ENCODE results near the gene ADAMTS7.

DNA sequence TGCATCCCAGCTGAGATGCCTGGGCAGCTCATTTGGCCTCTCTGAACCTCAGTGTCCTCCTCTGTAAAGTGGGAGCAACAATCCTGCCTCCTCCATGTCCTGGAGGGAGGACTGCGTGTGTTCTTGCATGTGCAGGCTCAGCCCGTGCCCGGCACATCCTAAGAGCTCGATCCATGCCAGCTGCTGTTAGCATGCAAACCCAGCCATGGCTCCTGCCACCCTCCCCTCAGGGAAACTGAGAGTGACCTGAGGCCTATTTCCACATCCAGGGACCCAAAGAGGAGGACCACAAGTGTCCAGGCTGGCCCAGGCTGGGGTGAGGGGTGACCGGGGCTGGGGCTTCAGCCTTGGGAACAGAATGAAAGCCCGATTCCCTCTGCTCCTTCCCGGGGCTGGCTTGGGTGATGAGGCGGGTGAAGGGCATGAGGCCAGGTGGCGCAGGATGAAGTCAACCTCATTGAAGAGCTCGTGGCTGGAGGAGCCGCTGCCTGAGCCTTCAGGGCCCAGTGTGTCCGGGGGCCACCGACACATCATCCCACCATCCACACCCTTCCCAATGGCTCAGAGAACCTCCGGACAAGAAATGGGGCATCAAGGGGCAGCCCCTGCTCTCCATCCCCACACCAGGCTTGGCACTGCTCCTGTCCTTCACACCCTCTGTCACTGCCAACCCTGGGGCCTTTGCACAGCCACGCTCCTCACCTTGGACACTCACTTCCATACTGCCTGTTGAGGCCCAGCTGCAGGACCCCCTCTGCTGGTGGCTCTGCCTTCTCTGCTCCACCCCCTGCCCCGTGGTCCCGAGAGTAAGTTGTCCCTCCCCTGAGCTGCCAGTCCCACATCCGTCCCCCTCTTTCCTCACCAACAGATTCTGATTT lies 42.5 kb downstream of the ADAMTS7 start:
- TF ChIP-seq CTCF (conservative IDR thresholded peaks at IDR 0.05; ENCODE audit: low read depth, low read length) (no peak), EZH2phosphoT487 (IDR thresholded peaks at IDR 0.05; ENCODE audit: borderline replicate concordance, low read length) (no peak), EZH2 (IDR thresholded peaks at IDR 0.05; ENCODE audit: low read length, unreplicated experiment) (no peak)

All from PC-3 (cell line).